HEK293T (cell line): ENCODE results near the gene PHIP.
"Not testable (repeated sequence)": the region's sequence is repeated elsewhere in the genome, so short reads cannot be mapped to it uniquely, and the experiment has no call there.

Source experiments
- CTCF ChIA-PET: fragments of 350-600 bp; formaldehyde crosslinking; extraction: SDS; loops from one replicate; lab custom pipeline; 2021; ENCODE audit warnings: antibody characterized with exemption, inconsistent platforms; lab: Yijun Ruan, JAX
- POLR2A ChIA-PET: fragments of 350-600 bp; formaldehyde crosslinking; extraction: SDS; loops from one replicate; lab custom pipeline; 2020; ENCODE audit warnings: antibody characterized with exemption, inconsistent platforms; lab: Yijun Ruan, JAX
- DNase-seq: peaks from one replicate; pipeline ENCODE4 v3.0.0; 2012; ENCODE audit warnings: mixed read lengths; ENCODE audit errors: extremely low spot score
- ARNT ChIP-seq: fragments of 450-650 bp; IDR thresholded peaks from 2 replicates; pipeline ENCODE4 v1.6.1; 2017; ENCODE audit warnings: mild to moderate bottlenecking
- BHLHE40 ChIP-seq: fragments of 450-650 bp; IDR thresholded peaks from 2 replicates; pipeline ENCODE4 v1.6.1; 2016; ENCODE audit warnings: mild to moderate bottlenecking, moderate library complexity, borderline replicate concordance
- CTBP1 ChIP-seq: fragments of 450-650 bp; IDR thresholded peaks from 2 replicates; pipeline ENCODE4 v1.6.1; 2016; ENCODE audit warnings: borderline replicate concordance
- ELF4 ChIP-seq: fragments of 450-650 bp; IDR thresholded peaks from 2 replicates; pipeline ENCODE4 v1.6.1; 2017; ENCODE audit warnings: antibody characterized with exemption
- FOXA1 ChIP-seq: fragments of 450-650 bp; IDR thresholded peaks from 2 replicates; pipeline ENCODE4 v1.6.1; 2016; ENCODE audit warnings: mild to moderate bottlenecking
- FOXK2 ChIP-seq: fragments of 450-650 bp; IDR thresholded peaks from 2 replicates; pipeline ENCODE4 v1.6.1; 2016; ENCODE audit warnings: mild to moderate bottlenecking
- FOXM1 ChIP-seq: fragments of 450-650 bp; IDR thresholded peaks from 2 replicates; pipeline ENCODE4 v1.6.1; 2017; ENCODE audit warnings: mild to moderate bottlenecking, borderline replicate concordance
- HDGF ChIP-seq: fragments of 450-650 bp; IDR thresholded peaks from 2 replicates; pipeline ENCODE4 v1.6.1; 2017; ENCODE audit warnings: antibody characterized with exemption, borderline replicate concordance
- L3MBTL2 ChIP-seq: fragments of 450-650 bp; conservative IDR thresholded peaks from 2 replicates; pipeline ENCODE4 v1.6.1; 2016; ENCODE audit warnings: mild to moderate bottlenecking
- LEF1 ChIP-seq: fragments of 450-650 bp; IDR thresholded peaks from 2 replicates; pipeline ENCODE4 v1.6.1; 2017; ENCODE audit warnings: mild to moderate bottlenecking, borderline replicate concordance
- NFRKB ChIP-seq: fragments of 450-650 bp; IDR thresholded peaks from 2 replicates; pipeline ENCODE4 v1.6.1; 2016; ENCODE audit warnings: mild to moderate bottlenecking, moderate library complexity
- SP1 ChIP-seq: fragments of 450-650 bp; IDR thresholded peaks from 2 replicates; pipeline ENCODE4 v1.6.1; 2017
- SUZ12 ChIP-seq: fragments of 450-650 bp; IDR thresholded peaks from 2 replicates; pipeline ENCODE4 v1.6.1; 2016; ENCODE audit warnings: mild to moderate bottlenecking
- TARDBP ChIP-seq: fragments of 450-650 bp; IDR thresholded peaks from 2 replicates; pipeline ENCODE4 v1.6.1; 2016
- ZNF384 ChIP-seq: fragments of 450-650 bp; IDR thresholded peaks from 2 replicates; pipeline ENCODE4 v1.6.1; 2016
- TF ChIP-seq, protein P1 (sequence below): fragments of 450-650 bp; IDR thresholded peaks from 2 replicates; pipeline ENCODE4 v1.6.1; 2016

The PHIP gene

DNA sequence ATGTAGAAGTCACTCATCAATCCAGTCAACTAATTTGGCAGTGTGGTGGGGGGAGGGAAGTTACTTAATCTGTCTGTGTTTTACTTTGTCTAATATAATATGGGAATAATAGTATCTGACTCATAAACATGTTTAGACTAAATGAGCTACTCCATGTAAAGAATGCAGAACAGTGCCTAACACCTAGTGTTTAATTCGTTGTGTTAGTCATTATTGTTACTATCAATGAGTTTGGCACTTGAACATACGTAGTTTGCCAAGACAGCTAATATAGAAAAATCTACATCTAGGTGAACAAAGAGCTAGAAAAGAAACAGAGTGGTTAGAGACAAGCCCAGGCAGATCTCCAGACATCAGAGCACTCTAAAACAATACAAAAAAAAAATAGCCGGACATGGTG is 161.6 kb downstream of the PHIP start:
- ChIA-PET CTCF (no interaction called here), POLR2A (no interaction called here)
- no peak for TF ChIP-seq HDGF
- no peak for TF ChIP-seq FOXM1
- no peak for TF ChIP-seq NFRKB
- no peak for TF ChIP-seq BHLHE40
- TF ChIP-seq ZNF384: no peak
- no peak for TF ChIP-seq LEF1
- no peak for TF ChIP-seq ELF4
- TF ChIP-seq SP1: no peak
- DNase-seq: no peak

DNA sequence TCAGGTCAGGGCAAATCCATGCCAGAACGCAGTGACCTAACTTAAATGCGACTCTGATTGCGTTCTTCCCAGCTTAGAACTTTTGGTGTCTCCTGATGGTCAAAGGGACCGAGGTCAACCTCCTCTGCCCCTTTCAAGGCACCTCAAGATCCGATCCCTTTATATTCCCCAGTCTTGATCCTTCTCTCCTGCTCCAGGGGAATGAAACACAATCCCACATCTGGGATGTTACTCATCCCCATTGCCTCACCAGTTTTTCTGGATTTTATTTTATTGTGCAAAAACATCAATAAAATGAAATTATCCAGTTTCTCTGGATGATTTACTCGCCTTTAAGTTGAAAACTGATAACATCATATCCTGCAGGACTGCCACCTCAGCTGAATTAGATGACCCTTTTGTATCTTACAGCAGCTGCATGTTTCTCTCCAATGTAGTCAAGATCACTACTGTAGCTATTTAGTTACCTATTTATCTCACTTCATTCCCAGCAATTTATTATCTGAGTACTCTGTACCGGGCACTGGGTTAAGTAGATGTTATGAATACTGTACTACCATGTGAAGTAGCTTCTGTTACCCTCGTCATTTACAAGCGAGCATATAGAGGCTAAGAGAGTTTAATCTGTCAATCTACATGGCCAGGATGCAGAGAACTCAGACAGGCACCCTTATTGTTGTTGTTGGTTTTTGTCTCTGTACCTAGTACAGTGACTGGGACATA is 166.7 kb downstream of the PHIP start:
- CTCF ChIA-PET: no interaction called here
- POLR2A ChIA-PET: no interaction called here
- TF ChIP-seq ZNF384: no peak
- no peak for TF ChIP-seq L3MBTL2
- no peak for TF ChIP-seq SUZ12
- no peak for TF ChIP-seq TARDBP
- no peak for TF ChIP-seq FOXM1
- no peak for TF ChIP-seq NFRKB
- TF ChIP-seq BHLHE40: no peak
- TF ChIP-seq FOXK2: no peak
- TF ChIP-seq LEF1: no peak
- no peak for TF ChIP-seq ARNT
- TF ChIP-seq FOXA1: no peak
- TF ChIP-seq ELF4: no peak
- TF ChIP-seq SP1: no peak
- no peak for TF ChIP-seq HDGF
- TF ChIP-seq CTBP1: no peak
- TF ChIP-seq, protein P1, sequence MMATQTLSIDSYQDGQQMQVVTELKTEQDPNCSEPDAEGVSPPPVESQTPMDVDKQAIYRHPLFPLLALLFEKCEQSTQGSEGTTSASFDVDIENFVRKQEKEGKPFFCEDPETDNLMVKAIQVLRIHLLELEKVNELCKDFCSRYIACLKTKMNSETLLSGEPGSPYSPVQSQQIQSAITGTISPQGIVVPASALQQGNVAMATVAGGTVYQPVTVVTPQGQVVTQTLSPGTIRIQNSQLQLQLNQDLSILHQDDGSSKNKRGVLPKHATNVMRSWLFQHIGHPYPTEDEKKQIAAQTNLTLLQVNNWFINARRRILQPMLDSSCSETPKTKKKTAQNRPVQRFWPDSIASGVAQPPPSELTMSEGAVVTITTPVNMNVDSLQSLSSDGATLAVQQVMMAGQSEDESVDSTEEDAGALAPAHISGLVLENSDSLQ: no peak
- DNase-seq: no peak

DNA sequence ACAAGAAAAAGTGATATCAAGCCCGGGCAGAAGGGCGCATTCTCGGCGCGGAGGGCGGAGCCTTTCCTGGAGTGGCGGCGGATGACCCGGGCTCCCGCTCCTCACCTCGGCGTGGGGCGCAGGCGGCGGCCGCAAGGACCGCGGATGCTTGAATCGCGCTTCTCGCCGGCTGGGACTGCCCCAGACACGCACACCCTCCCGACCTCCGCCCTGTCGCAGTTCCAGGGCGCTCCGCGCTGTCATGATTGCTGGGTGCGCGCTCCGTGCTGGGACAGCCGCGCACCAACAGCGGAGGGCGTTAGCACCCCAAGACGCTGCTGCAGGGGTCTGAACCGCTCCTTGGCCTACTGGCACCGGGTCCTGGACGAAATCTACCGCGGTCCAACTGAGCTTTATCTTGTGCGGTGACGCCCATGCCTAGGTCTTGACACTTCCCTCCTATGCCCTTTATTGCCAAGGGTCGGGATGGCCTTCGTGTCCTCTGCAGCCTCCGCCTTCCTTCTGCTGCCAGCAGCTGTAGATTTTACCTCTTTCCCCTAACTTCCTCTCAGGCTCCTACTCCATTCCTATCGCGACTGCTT is 167.4 kb downstream of the PHIP start:
- no peak for DNase-seq
- ChIA-PET POLR2A (no interaction called here), CTCF (no interaction called here)
- no peak for TF ChIP-seq FOXA1
- no peak for TF ChIP-seq LEF1
- TF ChIP-seq HDGF: no peak
- no peak for TF ChIP-seq L3MBTL2
- TF ChIP-seq ZNF384: no peak
- no peak for TF ChIP-seq TARDBP

DNA sequence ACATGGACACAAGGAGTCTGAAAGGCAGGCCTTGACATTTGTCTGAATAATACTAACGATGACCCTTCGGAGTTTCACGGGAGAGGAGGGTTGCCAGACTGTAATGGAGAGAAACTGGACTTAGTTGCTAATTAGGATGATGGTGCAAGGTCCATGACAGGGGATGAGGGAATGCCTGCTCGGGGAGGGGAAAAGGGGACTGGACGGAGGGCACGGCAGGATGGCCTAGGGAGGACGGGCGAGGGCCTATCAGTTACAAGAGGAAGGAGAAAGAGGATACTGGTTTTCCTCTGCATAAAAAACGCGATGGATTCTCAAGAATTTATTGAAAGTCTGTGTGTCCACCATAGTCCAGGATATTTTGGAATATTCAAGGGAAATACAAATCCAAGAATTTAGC is 168.0 kb downstream of the PHIP start:
- POLR2A ChIA-PET: no interaction called here
- CTCF ChIA-PET: no interaction called here
- DNase-seq: no peak
- TF ChIP-seq LEF1 (no peak), BHLHE40 (no peak), FOXK2 (no peak), FOXA1 (no peak), L3MBTL2 (no peak), ZNF384 (no peak), TARDBP (no peak), SP1 (no peak), ELF4 (no peak), NFRKB (no peak)

DNA sequence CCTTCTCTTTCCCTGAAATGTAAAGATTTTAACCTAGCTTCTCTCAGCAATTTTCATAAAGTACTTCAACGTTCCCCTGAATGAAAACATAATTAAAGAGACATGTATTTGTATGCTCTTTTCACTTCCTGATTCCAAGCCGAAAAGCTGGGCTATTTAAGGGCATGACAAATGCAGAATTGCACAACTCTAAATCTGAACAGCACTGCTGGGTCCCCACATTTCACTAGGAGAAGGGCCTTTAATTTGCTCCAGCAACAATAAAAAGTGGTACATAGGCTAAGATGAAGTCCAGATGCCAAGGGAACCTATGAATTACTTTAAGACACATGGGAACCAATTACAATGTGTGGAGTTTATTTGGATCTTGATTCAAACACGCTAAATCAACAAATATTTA is 168.7 kb downstream of the PHIP start:
- POLR2A ChIA-PET: no interaction called here
- TF ChIP-seq FOXM1: no peak
- CTCF ChIA-PET: no interaction called here
- DNase-seq: no peak

DNA sequence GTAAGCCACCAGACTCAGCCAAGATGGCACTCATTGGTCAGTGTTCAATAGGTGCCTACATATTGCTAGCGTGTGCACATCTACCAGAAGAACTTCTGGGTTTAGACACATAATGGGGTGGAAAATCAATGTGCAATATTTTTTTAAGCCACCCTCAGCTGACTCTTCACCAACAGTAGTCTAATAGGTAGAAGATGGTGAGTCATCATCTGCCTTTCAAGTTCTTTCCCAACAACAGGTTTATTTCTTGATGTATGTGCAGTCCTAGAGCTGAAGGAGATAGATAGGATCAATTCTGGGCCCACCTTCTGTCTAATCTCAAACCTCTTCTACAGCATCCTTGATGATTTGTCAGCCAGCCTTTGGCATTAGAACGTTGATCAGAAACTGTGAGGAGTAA is 169.4 kb downstream of the PHIP start:
- no peak for DNase-seq
- ChIA-PET POLR2A (no interaction called here), CTCF (no interaction called here)
- no peak for TF ChIP-seq SUZ12
- TF ChIP-seq BHLHE40: no peak
- TF ChIP-seq, protein P1: no peak
- no peak for TF ChIP-seq ZNF384
- TF ChIP-seq HDGF: no peak
- TF ChIP-seq FOXA1: no peak
- TF ChIP-seq LEF1: no peak
- no peak for TF ChIP-seq ARNT
- no peak for TF ChIP-seq FOXK2

DNA sequence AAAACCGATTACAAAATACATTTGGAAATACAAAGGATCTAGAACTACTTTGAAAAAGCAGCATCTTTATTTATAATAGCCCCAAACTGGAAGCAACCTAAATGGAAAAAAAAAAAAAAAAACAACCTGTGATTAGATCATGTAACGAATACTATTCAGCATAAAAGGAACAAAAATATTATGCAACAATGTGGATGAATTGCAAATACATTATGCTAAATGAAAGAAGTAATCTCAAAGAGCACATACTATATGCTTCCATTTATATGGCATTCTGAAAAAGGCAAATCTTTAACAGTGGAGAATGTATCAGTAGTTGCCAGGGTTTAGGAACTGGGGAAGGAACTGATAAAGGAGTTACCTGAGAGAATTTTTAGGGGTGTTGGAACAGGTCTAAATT is 181.8 kb downstream of the PHIP start:
- ChIA-PET POLR2A (no interaction called here), CTCF (no interaction called here)
- no peak for DNase-seq
- no peak for TF ChIP-seq SUZ12
- TF ChIP-seq, protein P1: no peak
- TF ChIP-seq HDGF: no peak
- TF ChIP-seq NFRKB: no peak
- no peak for TF ChIP-seq BHLHE40
- no peak for TF ChIP-seq ZNF384
- no peak for TF ChIP-seq CTBP1
- TF ChIP-seq ELF4: no peak
- no peak for TF ChIP-seq FOXK2
- no peak for TF ChIP-seq SP1
- no peak for TF ChIP-seq FOXM1

DNA sequence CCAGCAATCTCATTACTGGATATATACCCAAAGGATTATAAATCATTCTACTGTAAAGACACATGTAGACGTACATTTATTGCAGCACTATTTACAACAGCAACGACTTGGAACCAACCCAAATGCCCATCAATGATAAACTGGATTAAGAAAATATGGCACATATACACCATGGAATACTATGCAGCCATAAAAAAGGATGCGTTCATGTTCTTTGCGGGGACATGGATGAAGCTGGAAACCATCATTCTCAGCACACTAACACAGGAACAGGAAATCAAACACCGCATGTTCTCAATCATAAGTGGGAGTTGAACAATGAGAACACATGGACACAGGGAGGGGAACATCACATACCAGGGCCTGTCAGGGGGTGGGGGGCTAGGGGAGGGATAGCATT is 188.2 kb downstream of the PHIP start:
- POLR2A ChIA-PET, DNase-seq, CTCF ChIA-PET: not testable (repeated sequence)
